Occipital lobe (tissue), 2 donors: Measurements from ENCODE around the gene NEK10. TPM values are rescaled to one million over a fixed set of nuclear protein-coding genes. Genes with fewer than 3 reads are reported as not detected.
A peak's percentile ranks its signal among the peaks of the same experiment; 100 is the strongest.
"Not testable (repeated sequence)": the region's sequence is repeated elsewhere in the genome, so short reads cannot be mapped to it uniquely, and the experiment has no call there.

Source experiments
- DNase-seq: peaks from one replicate; lab custom pipeline; 2025; lab: John Stamatoyannopoulos, UW
- total RNA-seq: library from RNA; depleted of rRNA; stranded (reverse); fragments of >200 nt; gene quantifications from one replicate; pipeline ENCODE4 v1.2.3, GENCODE V29; 2014

NEK10 gene, protein sequence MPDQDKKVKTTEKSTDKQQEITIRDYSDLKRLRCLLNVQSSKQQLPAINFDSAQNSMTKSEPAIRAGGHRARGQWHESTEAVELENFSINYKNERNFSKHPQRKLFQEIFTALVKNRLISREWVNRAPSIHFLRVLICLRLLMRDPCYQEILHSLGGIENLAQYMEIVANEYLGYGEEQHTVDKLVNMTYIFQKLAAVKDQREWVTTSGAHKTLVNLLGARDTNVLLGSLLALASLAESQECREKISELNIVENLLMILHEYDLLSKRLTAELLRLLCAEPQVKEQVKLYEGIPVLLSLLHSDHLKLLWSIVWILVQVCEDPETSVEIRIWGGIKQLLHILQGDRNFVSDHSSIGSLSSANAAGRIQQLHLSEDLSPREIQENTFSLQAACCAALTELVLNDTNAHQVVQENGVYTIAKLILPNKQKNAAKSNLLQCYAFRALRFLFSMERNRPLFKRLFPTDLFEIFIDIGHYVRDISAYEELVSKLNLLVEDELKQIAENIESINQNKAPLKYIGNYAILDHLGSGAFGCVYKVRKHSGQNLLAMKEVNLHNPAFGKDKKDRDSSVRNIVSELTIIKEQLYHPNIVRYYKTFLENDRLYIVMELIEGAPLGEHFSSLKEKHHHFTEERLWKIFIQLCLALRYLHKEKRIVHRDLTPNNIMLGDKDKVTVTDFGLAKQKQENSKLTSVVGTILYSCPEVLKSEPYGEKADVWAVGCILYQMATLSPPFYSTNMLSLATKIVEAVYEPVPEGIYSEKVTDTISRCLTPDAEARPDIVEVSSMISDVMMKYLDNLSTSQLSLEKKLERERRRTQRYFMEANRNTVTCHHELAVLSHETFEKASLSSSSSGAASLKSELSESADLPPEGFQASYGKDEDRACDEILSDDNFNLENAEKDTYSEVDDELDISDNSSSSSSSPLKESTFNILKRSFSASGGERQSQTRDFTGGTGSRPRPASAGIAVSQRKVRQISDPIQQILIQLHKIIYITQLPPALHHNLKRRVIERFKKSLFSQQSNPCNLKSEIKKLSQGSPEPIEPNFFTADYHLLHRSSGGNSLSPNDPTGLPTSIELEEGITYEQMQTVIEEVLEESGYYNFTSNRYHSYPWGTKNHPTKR
- 25.7 TPM for total RNA-seq

DNA sequence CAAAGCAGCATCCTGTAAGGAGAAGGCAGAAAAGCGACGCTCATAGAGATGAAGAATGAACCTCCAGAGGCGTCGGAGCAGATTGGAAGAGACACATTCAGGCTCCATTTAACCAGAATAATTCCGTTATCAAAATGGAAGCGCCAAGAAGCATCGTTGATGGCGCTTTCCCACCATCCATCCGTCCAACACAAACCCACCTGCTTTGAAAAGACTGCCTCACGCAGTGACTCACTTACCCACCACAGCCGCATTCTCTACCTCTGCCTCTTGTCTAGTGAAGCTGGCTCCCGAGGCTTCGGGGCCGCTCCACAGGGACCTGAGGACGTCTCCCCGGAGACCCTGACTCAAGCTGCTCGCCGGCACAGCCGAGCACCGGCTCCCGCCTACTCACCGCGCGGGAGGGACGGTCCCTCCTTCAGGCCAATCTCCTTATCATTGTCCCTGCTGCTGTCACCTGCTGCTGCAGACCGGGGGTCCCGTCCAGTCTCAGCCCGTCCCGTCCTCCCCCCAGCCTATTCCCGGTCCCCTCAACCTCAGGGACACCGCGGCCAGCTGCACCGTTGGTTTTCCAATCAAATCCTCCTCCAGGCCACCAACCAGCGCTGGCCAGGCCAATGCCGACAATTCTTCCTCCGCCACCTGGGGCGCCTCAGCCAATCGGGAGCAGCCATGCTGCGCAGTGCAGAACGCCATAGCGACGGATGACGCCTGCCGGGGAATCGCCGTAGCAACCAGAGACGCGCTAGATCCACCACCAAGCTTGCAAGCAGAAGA lies at the start of gene NEK10:
TSS of gene NEK10 (minus strand) at position 553 of the 777 bp plus-strand sequence. CDS start 16,501 bp downstream, outside the sequence.
- peak; percentile 91 for DNase-seq

DNA sequence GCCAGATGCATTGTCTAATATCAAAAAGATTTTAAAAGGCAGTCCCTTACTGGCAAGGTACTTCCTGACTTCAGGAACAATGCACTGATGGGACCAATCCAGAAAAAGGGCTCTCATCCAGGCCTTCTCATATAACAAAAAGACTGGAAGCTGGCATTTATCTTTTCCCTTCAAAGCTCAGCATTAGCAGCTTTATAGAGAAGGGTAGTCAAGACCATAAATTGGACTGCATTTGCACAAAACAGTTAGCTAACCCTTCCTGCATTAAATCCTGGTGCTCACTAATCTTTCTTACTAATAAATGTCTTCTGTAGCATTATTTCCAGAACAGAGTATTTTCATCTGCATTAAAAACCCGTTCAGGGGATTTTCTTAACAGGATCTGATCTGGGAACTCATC lies 46.0 kb upstream of the NEK10 start:
- DNase-seq: no peak

DNA sequence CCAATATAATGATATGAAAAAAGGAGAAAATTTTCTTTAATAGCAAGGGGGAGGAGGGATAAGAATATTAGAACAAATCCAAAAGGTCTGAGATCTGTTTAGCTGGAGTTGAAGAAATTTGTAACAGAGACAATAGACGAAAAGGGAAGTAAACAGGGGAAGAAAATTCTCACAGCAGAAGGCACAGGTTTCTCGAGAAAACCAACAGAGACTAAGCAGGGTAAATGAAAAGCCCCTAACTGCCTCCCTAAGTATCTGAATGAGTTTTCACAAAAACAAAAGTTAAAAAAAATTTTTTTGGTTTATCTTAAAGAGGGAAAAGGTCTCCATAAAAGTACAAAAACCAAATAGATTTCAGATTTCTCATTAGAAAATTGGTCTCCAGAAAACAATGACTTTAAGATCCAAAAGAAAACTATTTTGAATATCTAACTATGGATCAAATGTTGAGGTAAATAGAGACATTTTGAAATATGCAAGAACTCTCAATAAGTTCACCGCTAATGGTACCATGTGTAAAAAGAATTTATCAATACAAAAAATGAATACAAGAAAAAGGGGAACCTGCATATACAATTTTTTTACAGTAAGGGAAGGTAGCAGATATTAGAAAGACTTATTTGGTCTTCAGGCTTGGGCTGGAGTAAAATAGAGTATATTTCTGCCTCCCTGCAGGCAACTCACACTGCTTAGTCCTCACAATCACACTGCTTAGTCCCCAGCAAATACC lies 23.9 kb upstream of the NEK10 start:
- no peak for DNase-seq

DNA sequence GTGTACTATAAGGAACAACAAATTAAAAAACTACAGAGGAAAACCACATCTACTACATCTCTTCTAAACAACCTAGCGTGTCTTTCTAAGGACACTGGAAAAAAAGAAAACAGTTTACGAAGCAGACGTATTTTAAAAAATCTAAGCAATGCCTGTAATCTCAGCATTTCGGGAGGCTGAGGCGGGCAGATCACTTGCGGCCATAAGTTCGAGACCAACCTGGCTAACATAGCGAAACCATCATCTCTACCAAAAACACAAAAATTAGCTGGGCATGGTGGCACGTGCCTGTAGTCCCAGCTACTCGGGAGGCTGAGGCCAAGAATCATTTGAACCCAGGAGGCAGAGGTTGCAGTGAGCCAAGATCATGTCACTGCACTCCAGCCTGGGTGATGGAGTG lies 23.2 kb upstream of the NEK10 start:
- not testable (repeated sequence) for DNase-seq

DNA sequence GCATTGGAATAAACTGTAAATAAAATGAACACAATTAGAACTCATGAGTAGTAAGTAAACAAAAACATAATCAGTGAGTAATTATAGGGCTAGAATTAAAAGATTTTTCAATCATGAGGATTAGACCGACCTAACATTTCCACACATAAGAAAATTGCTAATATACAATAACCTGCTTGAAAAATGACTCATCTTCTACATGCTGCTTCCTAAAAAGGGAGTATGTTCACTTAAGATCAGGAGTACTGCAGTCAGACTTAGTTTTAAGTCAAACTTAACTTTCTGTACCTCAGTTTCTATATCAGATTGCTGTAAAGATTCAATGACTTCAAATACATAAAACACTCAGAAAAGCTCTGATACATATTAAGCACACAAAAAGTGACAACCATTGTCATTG lies 22.6 kb upstream of the NEK10 start:
- no peak for DNase-seq

DNA sequence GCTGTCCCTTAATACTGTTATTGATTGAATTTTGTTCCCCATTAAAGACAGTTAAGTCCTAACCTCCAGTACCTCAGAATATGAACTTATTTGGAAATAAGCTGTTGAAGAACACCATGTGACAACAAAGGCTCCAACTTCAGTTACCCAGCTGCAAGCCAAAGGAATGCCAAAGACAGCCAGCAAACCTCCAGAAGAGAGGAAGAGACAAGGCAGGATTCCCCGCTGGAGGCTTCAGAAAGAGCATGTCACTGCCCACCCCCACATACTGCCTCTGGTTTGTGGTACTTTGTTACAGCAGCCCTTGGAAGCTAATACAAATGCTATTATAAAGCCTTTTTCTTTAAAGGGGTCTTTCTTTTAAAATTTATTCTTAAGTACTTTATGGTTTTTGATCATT lies 18.4 kb upstream of the NEK10 start:
- DNase-seq: no peak

DNA sequence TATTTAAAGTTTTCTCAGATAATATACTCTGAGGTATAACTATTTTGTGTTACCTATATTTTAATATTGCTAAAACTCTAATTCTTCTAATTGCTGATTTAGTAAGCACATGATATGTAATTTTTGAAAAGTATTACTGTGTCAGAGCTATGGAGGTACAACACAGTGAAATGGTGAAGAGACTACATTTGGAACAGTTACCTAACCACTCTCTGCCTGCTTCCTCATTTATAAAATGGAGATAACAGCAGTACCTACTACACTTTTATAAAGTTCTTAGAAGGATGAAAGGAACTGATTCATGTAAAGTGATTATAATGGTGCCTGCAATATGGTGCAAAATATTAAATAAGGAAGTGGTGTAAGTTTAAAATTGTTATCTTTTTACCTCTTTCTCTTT lies 16.3 kb upstream of the NEK10 start:
- no peak for DNase-seq

DNA sequence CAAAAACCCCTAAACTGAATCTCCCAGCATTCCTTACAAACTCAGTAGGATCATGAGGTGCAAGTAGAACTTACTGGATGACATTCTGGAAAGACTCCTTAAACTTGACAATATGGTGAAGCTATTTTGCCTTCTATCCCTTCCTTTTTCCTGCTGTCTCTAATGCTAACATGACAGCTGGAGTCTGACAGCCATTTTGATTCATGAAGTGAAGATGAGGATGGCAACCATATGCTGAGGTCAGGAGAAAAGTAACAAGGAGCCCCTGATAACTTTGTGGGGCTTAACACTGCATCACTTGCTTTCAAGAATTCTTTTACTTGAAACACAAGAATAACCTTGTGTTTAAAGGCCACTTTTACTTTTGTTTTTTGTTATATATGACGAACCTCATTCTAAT lies 15.0 kb upstream of the NEK10 start:
- DNase-seq: no peak

DNA sequence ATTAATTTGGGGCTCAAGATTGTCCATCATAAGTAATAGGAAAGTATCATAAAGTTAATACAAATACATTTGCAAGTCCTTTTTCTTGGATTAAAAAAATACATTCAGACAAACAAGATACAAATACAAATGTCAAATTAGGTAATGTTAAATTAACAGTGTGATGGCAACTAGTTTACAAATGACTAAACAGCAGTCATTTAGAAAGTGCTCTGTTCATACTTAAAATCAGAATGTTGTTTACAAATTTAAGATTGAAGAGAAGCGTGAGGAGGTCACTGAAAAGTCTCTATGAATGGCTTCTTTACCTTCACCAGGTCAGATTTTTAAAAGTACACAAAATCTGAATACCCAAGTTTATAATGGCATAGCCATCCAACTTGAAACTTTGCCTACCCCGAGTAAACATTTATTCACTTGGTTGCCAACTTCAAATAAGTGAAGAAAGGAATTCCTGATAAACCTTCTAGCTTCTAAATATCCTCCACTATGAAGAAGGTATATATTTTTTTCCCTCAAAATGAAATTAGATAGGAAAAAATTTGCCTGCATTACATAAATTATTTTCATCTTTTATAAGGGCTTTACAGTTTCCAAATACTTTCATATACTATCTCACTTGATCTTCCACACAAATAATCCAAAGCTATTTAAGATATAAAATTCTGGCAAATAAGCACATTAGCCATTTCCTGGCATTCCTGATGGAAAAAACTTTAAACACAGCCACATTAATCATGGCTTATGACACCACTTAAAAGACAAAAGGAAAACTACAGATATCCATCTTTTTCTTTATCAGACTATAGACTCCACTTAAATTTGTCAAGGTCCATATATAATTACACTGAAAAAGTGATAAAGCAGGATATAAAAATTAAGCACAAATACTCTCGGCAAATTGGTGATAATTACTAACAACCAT lies 11.5 kb upstream of the NEK10 start:
- no peak for DNase-seq

DNA sequence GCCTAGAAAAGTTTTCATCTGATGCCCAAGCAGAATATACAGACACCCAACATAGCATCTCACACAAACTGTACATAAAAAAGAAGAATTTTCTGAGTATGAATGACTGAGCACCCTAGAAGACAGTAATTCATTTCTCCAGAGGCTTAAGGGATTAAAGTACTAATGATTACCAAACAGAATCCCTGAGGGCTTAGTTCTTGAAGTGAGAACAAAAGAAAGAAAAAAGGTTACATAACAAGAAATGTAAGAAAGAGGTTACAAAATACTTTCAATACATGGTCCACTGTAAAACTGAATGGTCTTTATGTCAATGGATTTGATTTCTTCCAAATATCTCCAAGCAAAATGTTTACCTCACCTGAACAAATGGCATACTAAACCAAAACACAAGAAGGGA lies 9.1 kb upstream of the NEK10 start:
- no peak for DNase-seq

DNA sequence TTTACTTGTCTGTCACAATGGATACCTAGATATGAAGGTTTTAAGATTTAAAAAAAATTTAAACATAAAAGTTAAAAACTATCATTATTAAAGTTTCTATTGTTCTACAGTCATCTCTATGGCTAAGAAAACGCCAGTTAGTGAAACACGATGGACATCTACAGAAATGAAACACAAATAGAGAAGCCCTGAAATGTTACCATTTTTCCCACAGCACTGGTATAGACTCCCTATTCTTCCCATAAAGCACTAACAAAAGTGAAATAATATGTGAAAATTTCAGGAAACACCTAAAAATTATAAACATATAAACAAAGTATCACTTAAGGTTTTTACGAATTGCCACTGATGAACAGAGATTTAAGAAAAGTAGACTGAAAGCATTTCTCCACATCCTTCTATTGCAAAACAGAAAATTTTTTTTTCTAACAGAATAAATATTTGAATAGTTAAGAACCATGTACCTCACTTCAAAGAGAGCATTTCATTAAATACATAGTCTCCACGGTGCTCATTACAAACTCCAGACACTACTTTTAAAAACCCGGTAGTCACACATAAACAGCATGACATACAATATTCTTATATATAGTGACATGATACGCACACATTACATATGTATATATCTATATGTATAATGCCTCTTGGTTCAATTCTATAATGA lies 7.1 kb upstream of the NEK10 start:
- DNase-seq: no peak

DNA sequence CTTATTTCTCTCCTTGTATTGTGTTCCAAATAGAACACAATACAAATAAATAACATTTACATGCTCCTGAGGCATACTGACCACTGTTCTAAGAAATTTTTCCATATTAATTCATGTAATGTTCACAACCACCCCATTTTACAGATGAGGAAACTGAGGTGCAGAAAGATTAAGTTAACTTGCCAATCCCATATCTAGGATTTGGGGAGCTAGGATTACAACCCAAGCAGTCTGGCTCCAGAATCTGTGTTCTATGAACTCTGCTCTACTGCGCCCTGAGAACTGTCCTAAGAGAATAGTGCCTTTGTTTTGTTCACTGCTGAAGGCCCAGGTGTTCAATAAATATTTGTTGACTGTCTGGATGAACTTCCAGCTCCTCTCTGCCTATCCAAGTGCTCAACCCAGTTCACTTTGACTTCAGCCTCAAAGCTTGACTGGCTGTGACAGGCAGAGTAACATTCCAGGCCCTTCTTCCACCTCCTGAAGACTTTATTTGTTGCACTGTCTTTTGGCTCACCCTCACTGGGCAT lies 3.1 kb downstream of the NEK10 start:
- DNase-seq: no peak

DNA sequence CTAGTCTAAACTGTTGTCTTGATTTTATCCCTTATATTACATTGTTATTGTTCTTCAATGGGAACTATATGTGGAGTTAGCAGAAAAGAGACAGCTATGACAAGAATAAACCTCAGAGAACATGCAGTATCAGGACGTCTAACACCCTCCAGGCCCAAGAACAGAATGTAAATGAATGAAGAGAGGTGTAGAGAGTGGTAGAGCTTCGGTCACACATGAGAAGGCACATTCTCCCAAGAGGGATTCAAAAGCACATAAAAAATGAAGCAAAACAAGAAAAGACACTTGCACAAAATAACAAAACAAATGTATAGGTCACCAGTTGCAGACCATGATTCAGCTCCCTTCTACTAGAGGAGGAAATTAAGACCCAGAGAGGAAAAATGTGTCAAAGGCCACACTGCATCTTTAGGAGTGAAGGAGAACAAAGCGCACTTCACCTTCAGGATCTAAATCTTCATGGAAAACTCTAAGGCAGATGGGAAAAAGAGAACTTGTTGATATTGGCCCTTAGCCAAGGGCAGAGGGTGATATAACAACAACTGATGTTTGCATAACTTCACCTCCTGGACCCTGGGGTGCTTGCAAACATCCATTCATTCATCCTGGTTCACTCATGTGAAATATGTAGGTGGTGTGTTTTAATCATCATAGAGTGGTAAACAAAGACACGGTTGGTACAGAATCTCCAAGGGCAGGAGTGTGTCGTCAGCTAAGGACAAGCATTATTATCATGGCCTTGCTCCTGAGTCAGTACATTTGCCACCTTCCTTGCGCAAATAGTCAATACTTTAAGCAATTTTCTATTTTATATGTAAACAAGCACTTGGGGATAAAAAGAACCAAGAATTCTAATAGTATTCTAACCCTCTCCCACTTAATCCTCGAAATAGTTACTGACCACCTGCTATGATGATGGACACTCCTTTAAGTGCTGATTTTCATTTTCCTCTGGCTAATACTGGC lies 8.8 kb downstream of the NEK10 start:
- DNase-seq: no peak

DNA sequence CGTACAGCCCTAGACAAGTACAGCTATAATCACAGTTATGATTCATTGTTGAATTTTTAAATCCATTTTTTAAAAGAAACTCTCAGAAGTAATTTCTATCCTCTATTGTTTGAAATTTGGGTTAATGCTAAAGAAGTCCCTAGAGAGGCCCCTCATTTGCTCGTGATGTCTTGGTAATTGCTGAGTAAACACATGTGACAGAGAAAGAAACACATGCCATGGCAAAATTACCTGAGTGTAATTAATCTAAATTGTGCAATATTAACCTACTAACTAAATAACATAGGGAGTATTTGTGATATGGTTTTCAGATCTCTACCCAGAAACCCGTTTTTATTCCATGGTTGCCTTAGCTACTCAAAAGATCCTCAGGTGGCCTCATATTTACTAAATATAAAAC lies 10.8 kb downstream of the NEK10 start:
- DNase-seq: no peak

DNA sequence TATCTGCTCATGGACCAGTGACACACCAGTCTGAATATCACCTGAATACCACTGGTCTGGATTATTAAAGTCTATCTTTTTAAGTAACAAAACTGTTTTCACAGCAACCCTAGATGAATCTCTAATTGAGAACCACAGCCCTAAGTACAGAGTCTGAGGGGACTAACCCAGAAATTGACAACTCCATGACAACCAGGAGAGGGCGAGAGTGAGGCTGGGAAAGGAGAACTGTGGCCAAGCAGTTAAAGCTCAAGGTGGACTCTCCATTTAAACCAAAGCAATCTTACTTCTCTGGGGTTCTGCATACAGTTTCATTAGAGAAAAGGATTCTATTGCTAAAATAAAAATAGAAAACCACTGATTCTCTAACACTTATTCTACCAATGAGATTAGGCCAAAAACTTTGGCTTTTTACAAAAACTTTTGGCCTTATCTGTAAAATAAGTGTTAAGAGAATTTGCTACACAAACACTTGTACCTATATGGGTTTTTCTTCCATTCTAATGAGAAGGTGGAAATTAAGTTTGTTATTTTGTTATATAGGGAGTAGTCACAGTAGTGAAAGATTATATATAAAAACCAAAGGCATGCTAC lies 11.4 kb downstream of the NEK10 start:
- no peak for DNase-seq

DNA sequence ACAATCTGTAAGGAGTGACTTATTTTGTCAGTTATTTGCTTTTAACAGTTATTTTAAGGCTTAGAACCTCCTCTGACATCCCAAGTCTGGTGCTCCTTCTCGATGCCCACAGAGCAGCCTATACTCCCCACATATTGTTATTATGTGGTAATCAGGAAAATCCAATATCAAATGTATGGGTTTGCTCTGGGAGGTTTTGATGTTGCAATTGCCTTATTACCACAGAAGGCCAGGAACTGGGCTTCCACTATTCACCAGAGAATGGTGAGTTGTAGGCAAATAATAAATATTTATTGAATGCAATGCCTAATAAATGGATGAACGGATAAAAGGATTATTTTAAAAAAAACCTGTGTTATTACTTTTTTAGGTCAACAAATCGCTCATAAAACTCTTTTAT lies 12.2 kb downstream of the NEK10 start:
- DNase-seq: no peak

DNA sequence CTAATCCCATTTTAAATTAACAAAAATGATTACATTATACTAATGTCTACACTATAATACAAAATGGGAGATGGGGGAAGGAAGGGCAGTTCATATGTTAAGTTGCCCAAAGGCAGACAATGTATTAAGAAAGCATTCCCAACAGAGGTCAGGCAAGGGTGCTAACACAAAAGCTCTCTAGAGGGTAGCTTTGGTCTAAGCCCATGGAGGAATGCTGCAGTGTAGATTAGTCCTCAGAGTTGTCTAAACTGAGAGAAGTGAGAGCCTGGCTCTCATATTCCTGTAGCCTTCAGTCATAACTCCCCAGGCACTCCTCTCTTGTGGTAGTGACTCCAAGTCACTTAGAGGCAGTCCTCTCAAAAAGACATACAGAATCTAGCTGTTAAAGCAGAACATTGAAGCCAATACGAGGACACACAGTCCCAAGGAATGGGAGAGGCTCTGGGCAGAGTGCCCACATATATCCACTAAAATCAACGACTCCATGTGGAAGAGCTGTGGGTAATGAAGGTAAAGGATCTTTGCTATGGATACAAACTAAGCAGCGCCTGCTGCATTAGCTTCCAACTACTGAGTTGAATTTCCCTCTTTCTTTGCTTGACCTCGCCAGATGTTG lies 14.5 kb downstream of the NEK10 start:
- DNase-seq: no peak
